ENCODE data around the gene FAM131B.

FAM131B gene

DNA sequence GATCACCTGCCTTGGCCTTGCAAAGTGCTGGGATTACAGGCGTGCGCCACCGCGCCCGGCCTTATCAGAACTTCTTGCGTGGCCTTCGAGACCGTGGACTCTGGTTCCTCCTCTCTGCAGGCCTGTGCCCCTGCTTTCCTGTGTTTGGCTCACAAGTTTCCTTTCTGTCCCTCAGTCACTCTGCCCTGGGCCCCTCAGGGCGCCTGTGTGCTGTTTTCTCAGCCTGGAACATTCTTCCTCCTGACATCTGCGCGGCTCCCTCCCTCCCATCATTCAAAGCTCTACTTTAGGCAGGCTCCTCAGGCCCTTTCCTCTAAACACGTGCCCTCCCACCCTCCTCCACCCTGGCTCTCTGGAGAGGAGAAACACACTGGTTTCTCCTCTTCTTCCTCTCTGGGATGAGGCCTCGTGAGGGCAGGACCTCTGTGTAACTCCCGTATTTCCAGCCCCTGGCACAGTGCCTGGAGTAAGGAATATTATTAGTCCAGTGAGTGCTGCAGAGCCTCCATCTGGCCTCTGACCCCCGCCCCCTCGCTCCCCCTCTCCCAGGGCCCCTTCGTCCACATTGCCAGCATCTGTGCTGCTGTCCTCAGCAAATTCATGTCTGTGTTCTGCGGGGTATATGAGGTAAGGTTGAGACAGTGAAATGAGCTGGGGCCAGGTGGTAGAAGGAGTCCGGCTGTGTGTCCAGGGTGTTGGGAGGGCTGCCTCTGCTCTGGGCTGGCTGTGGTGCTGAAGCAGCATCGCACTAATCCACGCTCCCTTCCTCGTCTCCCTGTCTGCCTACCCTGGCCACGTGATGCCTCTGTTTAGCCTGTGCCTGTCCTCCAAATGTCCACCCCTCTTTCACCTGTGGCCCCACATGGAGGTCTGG lies 39.5 kb downstream of the FAM131B start:
- H3K79me2 ChIP-seq (ENCODE audit: low read length) = no peaks in the 10 kb centered on the region
- H3K9ac ChIP-seq (ENCODE audit: low read length) = no peak overlapping the region
- H3F3A ChIP-seq (ENCODE audit: insufficient read depth, low read length) = no peaks in the 10 kb centered on the region
- no peaks in the 10 kb centered on the region for H3K4me1 ChIP-seq (ENCODE audit: low read length)
- DNase-seq = no peak
- H3K4me2 ChIP-seq (ENCODE audit: low read depth, low read length) = no peak overlapping the region
- no peaks in the 10 kb centered on the region for H4K20me1 ChIP-seq (ENCODE audit: insufficient read depth, low read length)
- no peaks in the 10 kb centered on the region for H3K27me3 ChIP-seq (replicated peaks; ENCODE audit: insufficient read depth, low read length)
- no peaks in the 10 kb centered on the region for H3K36me3 ChIP-seq (replicated peaks; ENCODE audit: insufficient read depth, low read length)
- no peak overlapping the region for H3K27ac ChIP-seq (ENCODE audit: low read length)
- H3K9me3 ChIP-seq (replicated peaks; ENCODE audit: insufficient read depth, low read length) = no peaks in the 10 kb centered on the region
- H3K9me2 ChIP-seq (replicated peaks; ENCODE audit: insufficient read depth, low read length) = no peaks in the 10 kb centered on the region
- no peak overlapping the region for H2AFZ ChIP-seq (ENCODE audit: low read length)
- H3K4me3 ChIP-seq (ENCODE audit: low read length) = no peak overlapping the region
- TF ChIP-seq EZH2 (optimal IDR thresholded peaks at IDR 0.05; ENCODE audit: low read depth, low read length) = no peak
- TF ChIP-seq, protein P1, sequence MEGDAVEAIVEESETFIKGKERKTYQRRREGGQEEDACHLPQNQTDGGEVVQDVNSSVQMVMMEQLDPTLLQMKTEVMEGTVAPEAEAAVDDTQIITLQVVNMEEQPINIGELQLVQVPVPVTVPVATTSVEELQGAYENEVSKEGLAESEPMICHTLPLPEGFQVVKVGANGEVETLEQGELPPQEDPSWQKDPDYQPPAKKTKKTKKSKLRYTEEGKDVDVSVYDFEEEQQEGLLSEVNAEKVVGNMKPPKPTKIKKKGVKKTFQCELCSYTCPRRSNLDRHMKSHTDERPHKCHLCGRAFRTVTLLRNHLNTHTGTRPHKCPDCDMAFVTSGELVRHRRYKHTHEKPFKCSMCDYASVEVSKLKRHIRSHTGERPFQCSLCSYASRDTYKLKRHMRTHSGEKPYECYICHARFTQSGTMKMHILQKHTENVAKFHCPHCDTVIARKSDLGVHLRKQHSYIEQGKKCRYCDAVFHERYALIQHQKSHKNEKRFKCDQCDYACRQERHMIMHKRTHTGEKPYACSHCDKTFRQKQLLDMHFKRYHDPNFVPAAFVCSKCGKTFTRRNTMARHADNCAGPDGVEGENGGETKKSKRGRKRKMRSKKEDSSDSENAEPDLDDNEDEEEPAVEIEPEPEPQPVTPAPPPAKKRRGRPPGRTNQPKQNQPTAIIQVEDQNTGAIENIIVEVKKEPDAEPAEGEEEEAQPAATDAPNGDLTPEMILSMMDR (IDR thresholded peaks at IDR 0.05; ENCODE audit: low read length) = no peak
- no peak for TF ChIP-seq EZH2phosphoT487 (IDR thresholded peaks at IDR 0.05; ENCODE audit: low read length)

DNA sequence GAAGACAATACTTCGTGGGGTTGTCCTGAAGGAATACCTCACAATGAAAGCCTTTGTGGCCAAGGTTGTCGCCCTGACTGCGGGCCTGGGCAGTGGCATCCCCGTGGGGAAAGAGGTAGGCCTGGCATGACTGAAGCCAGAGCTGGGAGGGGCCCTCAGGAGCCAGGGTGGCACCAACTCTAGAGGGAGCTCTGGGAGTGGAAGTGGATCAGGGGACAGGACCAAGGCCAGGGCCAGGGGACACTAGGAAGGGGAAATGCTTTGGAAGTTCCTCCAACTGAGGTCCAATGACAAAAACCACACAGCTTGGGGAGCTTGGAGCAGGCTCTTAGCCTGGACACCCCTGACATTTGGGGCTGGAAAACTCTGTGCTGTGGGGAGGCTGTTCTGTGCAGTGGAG lies 40.8 kb downstream of the FAM131B start:
- Histone ChIP-seq H3K9me2 (replicated peaks; ENCODE audit: insufficient read depth, low read length) (no peaks in the 10 kb centered on the region), H3K4me3 (ENCODE audit: low read length) (no peak overlapping the region), H3K27ac (ENCODE audit: low read length) (no peak overlapping the region), H3K79me2 (ENCODE audit: low read length) (no peaks in the 10 kb centered on the region), H3K27me3 (replicated peaks; ENCODE audit: insufficient read depth, low read length) (no peaks in the 10 kb centered on the region), H3F3A (ENCODE audit: insufficient read depth, low read length) (no peaks in the 10 kb centered on the region), H3K9me3 (replicated peaks; ENCODE audit: insufficient read depth, low read length) (no peaks in the 10 kb centered on the region), H2AFZ (ENCODE audit: low read length) (no peak overlapping the region), H3K36me3 (replicated peaks; ENCODE audit: insufficient read depth, low read length) (no peaks in the 10 kb centered on the region), H4K20me1 (ENCODE audit: insufficient read depth, low read length) (no peaks in the 10 kb centered on the region), H3K4me2 (ENCODE audit: low read depth, low read length) (no peak overlapping the region), H3K4me1 (ENCODE audit: low read length) (no peaks in the 10 kb centered on the region), H3K9ac (ENCODE audit: low read length) (no peak overlapping the region)
- no peak for DNase-seq
- TF ChIP-seq, protein P1 (IDR thresholded peaks at IDR 0.05; ENCODE audit: low read length) = 0 out of 2 replicates have a peak, but pooled peaks have one; percentile 4
- TF ChIP-seq EZH2phosphoT487 (IDR thresholded peaks at IDR 0.05; ENCODE audit: low read length) = no peak

DNA sequence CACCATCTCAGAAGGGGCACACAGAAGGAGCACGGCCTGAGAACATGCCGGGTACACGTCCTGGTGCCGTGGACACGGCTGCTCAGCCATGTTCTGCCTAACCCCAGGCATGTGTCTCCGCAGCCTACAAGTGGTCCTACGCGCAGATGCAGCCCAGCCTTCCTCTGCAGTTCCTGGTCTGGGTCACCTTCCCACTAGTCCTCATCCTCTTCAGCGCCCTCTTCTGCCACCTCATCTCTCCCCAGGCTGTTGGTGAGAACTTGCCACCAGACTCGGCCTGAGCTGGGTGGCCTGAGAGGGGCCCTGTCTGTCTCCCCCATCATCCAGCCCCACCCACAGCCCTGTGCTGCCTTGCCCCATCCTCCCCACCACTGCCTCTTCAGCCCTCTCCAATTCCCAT lies 41.3 kb downstream of the FAM131B start:
- H3K4me3 ChIP-seq (ENCODE audit: low read length) = no peak overlapping the region
- no peaks in the 10 kb centered on the region for H3F3A ChIP-seq (ENCODE audit: insufficient read depth, low read length)
- DNase-seq = no peak
- no peak overlapping the region for H3K9ac ChIP-seq (ENCODE audit: low read length)
- no peak overlapping the region for H3K4me2 ChIP-seq (ENCODE audit: low read depth, low read length)
- no peaks in the 10 kb centered on the region for H3K27me3 ChIP-seq (replicated peaks; ENCODE audit: insufficient read depth, low read length)
- no peaks in the 10 kb centered on the region for H3K79me2 ChIP-seq (ENCODE audit: low read length)
- H2AFZ ChIP-seq (ENCODE audit: low read length) = no peak overlapping the region
- TF ChIP-seq, protein P1 (IDR thresholded peaks at IDR 0.05; ENCODE audit: low read length) = no peak
- no peak for TF ChIP-seq EZH2 (optimal IDR thresholded peaks at IDR 0.05; ENCODE audit: low read depth, low read length)
- no peak for TF ChIP-seq EZH2phosphoT487 (IDR thresholded peaks at IDR 0.05; ENCODE audit: low read length)
- H3K4me1 ChIP-seq (ENCODE audit: low read length) = no peaks in the 10 kb centered on the region
- no peaks in the 10 kb centered on the region for H3K36me3 ChIP-seq (replicated peaks; ENCODE audit: insufficient read depth, low read length)
- no peak overlapping the region for H3K27ac ChIP-seq (ENCODE audit: low read length)
- no peaks in the 10 kb centered on the region for H3K9me2 ChIP-seq (replicated peaks; ENCODE audit: insufficient read depth, low read length)
- no peaks in the 10 kb centered on the region for H3K9me3 ChIP-seq (replicated peaks; ENCODE audit: insufficient read depth, low read length)
- H4K20me1 ChIP-seq (ENCODE audit: insufficient read depth, low read length) = no peaks in the 10 kb centered on the region

All from MM.1S (cell line).